Activated T-cell treated with anti-CD3 and anti-CD28 coated beads, Interleukin-2, amount 50 U/mL, for 24 hours (primary cell): Measurements from ENCODE around the gene PDE4C.

Source experiments
- DNase-seq: peaks from one replicate; pipeline ENCODE4 v3.0.0-alpha.2; 2020
- H3K27ac Mint-ChIP-seq: 2 replicates; pipeline ENCODE4 v1.8.0; 2020; ENCODE audit warnings: mild to moderate bottlenecking, mixed read lengths
- H3K27me3 Mint-ChIP-seq: 2 replicates; pipeline ENCODE4 v1.8.0; 2020; ENCODE audit warnings: mixed read lengths
- H3K36me3 Mint-ChIP-seq: 2 replicates; pipeline ENCODE4 v1.8.0; 2020; ENCODE audit warnings: low read depth, mixed read lengths
- H3K4me1 Mint-ChIP-seq: 2 replicates; pipeline ENCODE4 v1.8.0; 2020; ENCODE audit warnings: low read depth, mixed read lengths
- H3K4me3 Mint-ChIP-seq: 2 replicates; pipeline ENCODE4 v1.8.0; 2020; ENCODE audit warnings: mild to moderate bottlenecking, moderate library complexity, mixed read lengths
- H3K9me3 Mint-ChIP-seq: 2 replicates; pipeline ENCODE4 v1.8.0; 2020; ENCODE audit warnings: mixed read lengths

PDE4C gene

DNA sequence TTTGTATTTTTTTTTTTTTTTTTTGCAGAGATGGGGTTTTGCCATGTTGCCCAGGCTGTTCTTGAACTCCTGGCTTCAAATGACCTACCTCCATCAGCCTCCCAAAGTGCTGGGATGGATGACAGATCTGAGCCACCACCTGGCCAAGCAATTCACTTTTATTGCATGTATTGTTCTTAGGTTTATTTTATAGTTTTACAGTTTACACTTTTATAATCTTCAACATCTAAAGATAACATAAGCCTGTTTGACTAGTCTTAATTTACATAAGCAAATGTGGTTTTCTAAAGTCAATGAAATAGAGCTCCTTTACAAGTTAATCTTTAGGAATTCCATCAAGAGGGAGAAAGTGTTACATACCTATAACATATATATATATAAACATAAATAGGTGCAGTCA is 42.7 kb downstream of the PDE4C start:
- no peak for DNase-seq
- no peaks in the 10 kb centered on the region for H3K4me1 Mint-ChIP-seq

DNA sequence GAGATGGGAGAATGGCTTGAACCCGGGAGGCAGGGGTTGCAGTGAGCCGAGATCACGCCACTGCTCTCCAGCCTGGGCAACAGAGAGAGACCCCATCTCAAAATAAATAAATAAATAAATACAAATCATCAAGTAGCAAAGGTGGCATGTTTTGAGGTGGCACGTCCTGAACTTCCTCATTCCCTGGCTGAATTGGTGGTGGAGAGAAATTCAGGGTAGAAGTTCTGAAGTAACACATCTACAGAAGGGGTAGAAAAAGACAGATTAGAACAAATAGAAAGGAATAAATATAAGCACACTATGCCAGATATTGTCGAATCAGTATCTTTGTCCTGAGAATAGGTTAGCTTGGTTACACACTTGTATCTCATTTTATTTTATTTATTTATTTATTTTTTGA is 46.3 kb downstream of the PDE4C start:
- peaks cover 17% of the 10 kb centered on the region for H3K36me3 Mint-ChIP-seq
- no peak overlapping the region for H3K4me3 Mint-ChIP-seq
- H3K9me3 Mint-ChIP-seq: no peaks in the 10 kb centered on the region
- DNase-seq: no peak
- H3K4me1 Mint-ChIP-seq: peaks cover 2% of the 10 kb centered on the region
- H3K27me3 Mint-ChIP-seq: no peaks in the 10 kb centered on the region
- H3K27ac Mint-ChIP-seq: no peak overlapping the region

More for the DNA sequence above, 42.7 kb downstream of the PDE4C start:
- H3K4me3 Mint-ChIP-seq: no peak overlapping the region
- H3K27ac Mint-ChIP-seq: no peak overlapping the region
- H3K9me3 Mint-ChIP-seq: no peaks in the 10 kb centered on the region
- H3K36me3 Mint-ChIP-seq: no peaks in the 10 kb centered on the region
- H3K27me3 Mint-ChIP-seq: no peaks in the 10 kb centered on the region

DNA sequence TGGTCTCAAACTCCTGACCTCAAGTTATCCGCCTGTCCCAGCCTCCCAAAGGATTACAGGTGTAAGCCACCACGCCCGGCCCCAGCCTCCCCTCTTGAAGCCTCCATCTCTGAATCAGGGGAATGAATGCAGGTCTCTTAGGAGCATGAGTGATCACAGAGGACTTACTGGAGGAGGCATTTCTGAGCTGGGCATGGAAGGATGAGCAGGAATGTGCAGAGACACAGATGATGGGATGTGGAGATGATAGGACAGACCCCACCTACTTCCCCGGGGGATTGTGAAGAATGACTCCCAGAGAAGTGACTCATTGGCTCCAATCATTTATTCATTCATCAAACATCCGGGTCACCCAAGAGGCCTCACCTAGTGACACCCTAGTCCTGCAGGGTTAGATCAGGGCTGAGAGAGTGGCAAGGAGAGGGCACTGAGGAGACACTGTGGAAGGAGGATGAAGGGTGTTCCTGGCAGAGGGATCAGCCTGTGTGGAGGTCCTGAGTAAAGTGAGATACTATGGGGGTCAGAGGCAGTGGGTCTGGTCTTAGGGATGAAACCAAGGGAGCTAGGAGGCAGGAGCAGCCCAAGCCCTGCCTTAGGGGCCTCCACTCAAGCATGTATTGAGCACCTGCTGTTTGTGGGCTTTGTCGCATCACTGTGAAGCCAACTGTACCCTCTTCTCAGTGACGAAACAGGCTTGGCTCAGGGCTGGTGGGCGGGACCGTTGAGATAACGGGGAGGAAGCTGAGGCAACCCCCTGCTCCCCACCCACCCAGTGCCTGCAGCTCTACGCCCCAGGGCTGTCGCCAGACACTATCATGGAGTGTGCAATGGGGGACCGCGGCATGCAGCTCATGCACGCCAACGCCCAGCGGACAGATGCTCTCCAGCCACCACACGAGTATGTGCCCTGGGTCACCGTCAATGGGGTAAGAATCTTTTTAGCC is 49.6 kb downstream of the PDE4C start:
- H3K36me3 Mint-ChIP-seq: peaks cover 28% of the 10 kb centered on the region
- H3K27ac Mint-ChIP-seq: no peak overlapping the region
- no peak for DNase-seq
- H3K4me1 Mint-ChIP-seq: peaks cover 22% of the 10 kb centered on the region
- no peaks in the 10 kb centered on the region for H3K9me3 Mint-ChIP-seq
- no peak overlapping the region for H3K4me3 Mint-ChIP-seq
- no peaks in the 10 kb centered on the region for H3K27me3 Mint-ChIP-seq

DNA sequence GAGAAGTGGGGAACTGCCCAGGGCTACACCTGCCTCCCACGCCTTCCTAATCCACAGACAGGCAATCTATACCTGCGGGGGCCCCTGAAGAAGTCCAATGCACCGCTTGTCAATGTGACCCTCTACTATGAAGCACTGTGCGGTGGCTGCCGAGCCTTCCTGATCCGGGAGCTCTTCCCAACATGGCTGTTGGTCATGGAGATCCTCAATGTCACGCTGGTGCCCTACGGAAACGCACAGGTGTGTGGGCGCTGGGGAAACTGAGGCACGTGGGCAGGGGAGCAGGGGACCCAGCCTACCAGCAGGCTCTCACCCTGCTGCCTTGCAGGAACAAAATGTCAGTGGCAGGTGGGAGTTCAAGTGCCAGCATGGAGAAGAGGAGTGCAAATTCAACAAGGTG is 51.3 kb downstream of the PDE4C start:
- Mint-ChIP-seq H3K4me1 (peaks cover 22% of the 10 kb centered on the region), H3K27ac (no peak overlapping the region)

More for the DNA sequence above, 51.3 kb downstream of the PDE4C start:
- no peak for DNase-seq
- Mint-ChIP-seq H3K4me3 (peak overlapping the region; percentile 86), H3K9me3 (no peaks in the 10 kb centered on the region), H3K27me3 (no peaks in the 10 kb centered on the region), H3K36me3 (peaks cover 42% of the 10 kb centered on the region)
